Measurements from ENCODE around the gene CACNA2D1.

GRCh38 chr7:82429408-82429807 lies 14.2 kb downstream of the CACNA2D1 start:
- no peak for TF ChIP-seq CTCF (IDR thresholded peaks at IDR 0.05)
- TF ChIP-seq POLR2A (IDR thresholded peaks at IDR 0.05): no peak
- no peak for TF ChIP-seq EP300 (IDR thresholded peaks at IDR 0.05)
